Ishikawa (cell line): ENCODE measurements around the gene FBXL3.

Source experiments
- CEBPB ChIP-seq: IDR thresholded peaks from 2 replicates; pipeline ENCODE4 v1.6.1; 2012
- CREB1 ChIP-seq: IDR thresholded peaks from 2 replicates; pipeline ENCODE4 v1.6.1; 2012; ENCODE audit warnings: low read depth
- EGR1 ChIP-seq: IDR thresholded peaks from 2 replicates; pipeline ENCODE4 v1.6.1; 2012
- EP300 ChIP-seq: IDR thresholded peaks from 2 replicates; pipeline ENCODE4 v1.6.1; 2012; ENCODE audit warnings: borderline replicate concordance
- FOXM1 ChIP-seq: IDR thresholded peaks from 2 replicates; pipeline ENCODE4 v1.6.1; 2012; ENCODE audit warnings: low read depth, borderline replicate concordance
- MAX ChIP-seq: IDR thresholded peaks from 2 replicates; pipeline ENCODE4 v1.6.1; 2012
- NFIC ChIP-seq: IDR thresholded peaks from 2 replicates; pipeline ENCODE4 v1.6.1; 2012
- RAD21 ChIP-seq: IDR thresholded peaks from 2 replicates; pipeline ENCODE4 v1.6.1; 2012; ENCODE audit warnings: low read depth
- REST ChIP-seq: IDR thresholded peaks from 2 replicates; pipeline ENCODE4 v1.6.1; 2012; ENCODE audit warnings: low read depth, mild to moderate bottlenecking
- TAF1 ChIP-seq: IDR thresholded peaks from 2 replicates; pipeline ENCODE4 v1.6.1; 2012; ENCODE audit warnings: low read depth, mild to moderate bottlenecking
- TCF12 ChIP-seq: IDR thresholded peaks from 2 replicates; pipeline ENCODE4 v1.6.1; 2012; ENCODE audit warnings: low read depth
- TEAD4 ChIP-seq: IDR thresholded peaks from 2 replicates; pipeline ENCODE4 v1.6.1; 2012
- USF1 ChIP-seq: IDR thresholded peaks from 2 replicates; pipeline ENCODE4 v1.6.1; 2012
- YY1 ChIP-seq: IDR thresholded peaks from 2 replicates; pipeline ENCODE4 v1.6.1; 2012; ENCODE audit warnings: low read depth
- ZBTB7A ChIP-seq: IDR thresholded peaks from 2 replicates; pipeline ENCODE4 v1.6.1; 2012; ENCODE audit warnings: low read depth

The FBXL3 gene

GRCh38 chr13:77047649-77048343, 20.8 kb upstream of the FBXL3 start:
- TF ChIP-seq FOXM1, result no peak
- no peak for TF ChIP-seq NFIC
- no peak for TF ChIP-seq REST
- TF ChIP-seq YY1, result no peak
- no peak for TF ChIP-seq RAD21
- no peak for TF ChIP-seq TCF12
- no peak for TF ChIP-seq EGR1
- TF ChIP-seq EP300, result no peak
- no peak for TF ChIP-seq TAF1
- no peak for TF ChIP-seq ZBTB7A
- TF ChIP-seq MAX, result no peak
- TF ChIP-seq USF1, result no peak
- no peak for TF ChIP-seq CEBPB
- no peak for TF ChIP-seq CREB1
- TF ChIP-seq TEAD4, result no peak

GRCh38 chr13:77042566-77043177, 15.7 kb upstream of the FBXL3 start:
- TF ChIP-seq NFIC, result no peak

GRCh38 chr13:77040835-77041234, 13.9 kb upstream of the FBXL3 start:
- TF ChIP-seq ZBTB7A (no peak), MAX (no peak), TCF12 (no peak), TEAD4 (no peak), EGR1 (no peak), NFIC (no peak), YY1 (no peak), EP300 (no peak), CREB1 (no peak), TAF1 (no peak), USF1 (no peak), FOXM1 (no peak)

- TF ChIP-seq MAX (no peak), USF1 (no peak), ZBTB7A (no peak), TCF12 (no peak), TEAD4 (no peak), FOXM1 (no peak), EGR1 (no peak), TAF1 (no peak)
Measured at GRCh38 chr13:77040076-77040475, 13.1 kb upstream of the FBXL3 start.

GRCh38 chr13:77038907-77039480, 12.0 kb upstream of the FBXL3 start:
- TF ChIP-seq ZBTB7A (no peak), TCF12 (no peak), REST (no peak), CREB1 (no peak), TEAD4 (no peak), EP300 (no peak), CEBPB (no peak), MAX (no peak), EGR1 (no peak), TAF1 (no peak), RAD21 (no peak), FOXM1 (no peak), YY1 (no peak), USF1 (no peak), NFIC (no peak)
